B cell (primary cell): ENCODE measurements around the gene PCK2. TPM values are rescaled to one million over a fixed set of nuclear protein-coding genes. Genes with fewer than 3 reads are reported as not detected.

Experiments used
- ATAC-seq: fragments of 200-7000 bp; cut with Tn5 transposase; one replicate; pipeline ENCODE4 v1.10.0; 2021; ENCODE audit warnings: low read depth, mild to moderate bottlenecking, moderate number of reproducible peaks, moderate library complexity
- CTCF ChIA-PET: fragments of 350-600 bp; sonication (Branson Sonifier 250); formaldehyde crosslinking; loops from one replicate; lab custom pipeline; 2021; ENCODE audit warnings: antibody characterized with exemption, inconsistent platforms; lab: Charles Lee
- POLR2A ChIA-PET: fragments of 350-600 bp; sonication (Branson Sonifier 250); formaldehyde crosslinking; loops from one replicate; lab custom pipeline; 2021; ENCODE audit warnings: antibody characterized with exemption; lab: Charles Lee
- DNase-seq: peaks from one replicate; pipeline ENCODE4 v3.0.0; 2013
- H2AFZ ChIP-seq: 2 replicates; pipeline ENCODE4 v1.6.1; 2012; ENCODE audit warnings: mild to moderate bottlenecking, low read depth, low read length; ENCODE audit not compliant: insufficient read depth, poor library complexity, severe bottlenecking
- H3K27ac ChIP-seq, 2 donors: 1 replicate in 1 of 2; 2 replicates in 1 of 2; pipeline ENCODE4 v1.5.1; 2012 to 2013; ENCODE audit warnings: low read length in 2 of 2, mild to moderate bottlenecking in 2 of 2, moderate library complexity in 1 of 2
- H3K27me3 ChIP-seq, 4 experiments: fragments of 200-600 bp in 1 of 4; sonication (generic) in 1 of 4; replicated peaks in 1 of 4; 1 replicate in 2 of 4; 2 replicates in 2 of 4; pipeline versions ENCODE4 v1.6.1 to v1.7.0; 2013 to 2016; ENCODE audit warnings: low read length in 3 of 4, mild to moderate bottlenecking in 2 of 4, mixed read lengths in 1 of 4, moderate library complexity in 1 of 4; ENCODE audit not compliant: insufficient read depth in 4 of 4, control insufficient read depth in 3 of 4; ENCODE audit errors: control extremely low read depth in 1 of 4
- H3K36me3 ChIP-seq, 2 experiments: replicated peaks in 1 of 2; 1 replicate in 1 of 2; 2 replicates in 1 of 2; pipeline versions ENCODE4 v1.6.1 to v1.7.1; 2013; ENCODE audit warnings: low read length in 1 of 2; ENCODE audit not compliant: insufficient read depth in 2 of 2, control insufficient read depth in 1 of 2; ENCODE audit errors: control extremely low read depth in 1 of 2, extremely low read depth in 1 of 2
- H3K4me1 ChIP-seq, 2 donors: fragments of 200-600 bp in 1 of 2; sonication (generic) in 1 of 2; 1 replicate in 1 of 2; 2 replicates in 1 of 2; pipeline versions ENCODE4 v1.5.1 to v1.6.1; 2013 to 2017; ENCODE audit warnings: low read length in 2 of 2; ENCODE audit not compliant: control insufficient read depth in 2 of 2, insufficient read depth in 2 of 2
- H3K4me2 ChIP-seq: replicated peaks from 2 replicates; pipeline ENCODE3; 2012; ENCODE audit warnings: mild to moderate bottlenecking, low read depth, low read length; ENCODE audit not compliant: poor library complexity, severe bottlenecking
- H3K4me3 ChIP-seq, 5 experiments: fragments of 200-600 bp in 1 of 5; sonication (generic) in 1 of 5; 1 replicate in 3 of 5; 2 replicates in 2 of 5; pipeline versions ENCODE4 v1.5.1 to v1.7.0; 2011 to 2016; ENCODE audit warnings: low read length in 4 of 5, mild to moderate bottlenecking in 4 of 5, low read depth in 2 of 5, control low read depth in 1 of 5, moderate library complexity in 1 of 5; ENCODE audit not compliant: insufficient read depth in 1 of 5; ENCODE audit errors: control extremely low read depth in 1 of 5, extremely low read depth in 1 of 5
- H3K79me2 ChIP-seq: fragments of 200-600 bp; sonication (generic); one replicate; pipeline ENCODE4 v1.6.0; 2016; ENCODE audit warnings: low read length; ENCODE audit not compliant: control insufficient read depth, insufficient read depth
- H3K9ac ChIP-seq: fragments of 200-600 bp; sonication (generic); 2 replicates; pipeline ENCODE4 v1.6.1; 2017; ENCODE audit warnings: mild to moderate bottlenecking, low read length, moderate library complexity
- H3K9me3 ChIP-seq, 3 donors: one replicate each; pipeline versions ENCODE4 v1.6.1 to v1.7.1; 2013; ENCODE audit warnings: low read length in 2 of 3; ENCODE audit not compliant: control insufficient read depth in 2 of 3, insufficient read depth in 1 of 3; ENCODE audit errors: control extremely low read depth in 1 of 3
- H4K20me1 ChIP-seq: 2 replicates; pipeline ENCODE4 v1.6.0; 2012; ENCODE audit warnings: mild to moderate bottlenecking, low read length; ENCODE audit not compliant: insufficient read depth, control insufficient read depth, poor library complexity, severe bottlenecking
- H3K27ac Mint-ChIP-seq: one replicate; pipeline ENCODE4 v1.8.0; 2021; ENCODE audit warnings: mixed read lengths
- H3K27me3 Mint-ChIP-seq: one replicate; pipeline ENCODE4 v1.8.0; 2021; ENCODE audit warnings: mixed read lengths
- H3K4me1 Mint-ChIP-seq: one replicate; pipeline ENCODE4 v1.8.0; 2021; ENCODE audit warnings: mixed read lengths
- H3K4me3 Mint-ChIP-seq: one replicate; pipeline ENCODE4 v1.8.0; 2021; ENCODE audit warnings: mixed read lengths
- H3K9me3 Mint-ChIP-seq: one replicate; pipeline ENCODE4 v1.8.0; 2022; ENCODE audit warnings: mixed read lengths; ENCODE audit not compliant: insufficient read depth
- CTCF ChIP-seq: fragments of 200-600 bp; IDR thresholded peaks from one replicate; pipeline ENCODE4 v1.8.0; 2022; ENCODE audit warnings: antibody characterized with exemption, mild to moderate bottlenecking
- EZH2 ChIP-seq: IDR thresholded peaks from 2 replicates; pipeline ENCODE4 v1.6.1; 2012; ENCODE audit warnings: borderline replicate concordance, low read depth, mild to moderate bottlenecking, moderate library complexity, low read length; ENCODE audit not compliant: insufficient read depth, poor library complexity, severe bottlenecking
- WGBS: methylation state at CpG from one replicate; pipeline ENCODE4 v1.1.5; 2013; ENCODE audit warnings: missing lambda C conversion rate; ENCODE audit not compliant: insufficient coverage; 5-methylcytosine and 5-hydroxymethylcytosine counted together
- intact Hi-C: fragments of 100-400 bp; cut with micrococcal nuclease; formaldehyde crosslinking; loops from one replicate; pipeline ENCODE4 v1.10.0; 2022
- polyA plus RNA-seq: library from polyadenylated mRNA; depleted of rRNA; stranded (reverse); fragments of >200 nt; gene quantifications from 2 replicates; pipeline ENCODE4 v1.2.3, GENCODE V29; 2012
- total RNA-seq, 2 donors: library from RNA; stranded (reverse); fragments of 120-200 nt in 1 of 2; gene quantifications; 1 replicate in 1 of 2; 2 replicates in 1 of 2; pipeline versions ENCODE4 v1.2.3 to v1.2.4, GENCODE V29; 2013 to 2022

PCK2 gene
- total and polyA plus RNA-seq, 2 donors (not counting 1 experiment from before 2014, with no cell fraction given) = 40.4 to 58.4 TPM

GRCh38 chr14:24051176-24051788, 42.8 kb upstream of the PCK2 start:
- WGBS = 32% methylated on average over 11 of the region's 20 CpGs
- TF ChIP-seq EZH2 (no peak), CTCF (no peak)
- peaks cover 7% of the 10 kb centered on the region for H3K27me3 Mint-ChIP-seq
- POLR2A ChIA-PET = interaction anchor here (0.8 to 1.6 kb wide), 3 partner anchors 28 to 32 kb away, joined by 3 to 9 read pairs (median 3); no protein-coding TSS in a partner anchor
- DNase-seq (no peak), ATAC-seq (peak; percentile 9)
- H3K4me1 Mint-ChIP-seq = peaks cover 41% of the 10 kb centered on the region
- Histone ChIP-seq H4K20me1 (no peaks in the 10 kb centered on the region), H3K27ac (peak overlapping the region; percentile 34 to 57), H3K27me3 (peaks cover 0 to 31% (median 8%) of the 10 kb centered on the region in 4 experiments), H2AFZ (peak overlapping the region; percentile 98), H3K9ac (peak overlapping the region; percentile 78), H3K79me2 (no peaks in the 10 kb centered on the region), H3K4me3 (peak overlapping the region; percentile 8 to 81 (median 63)), H3K36me3 (no peaks in the 10 kb centered on the region), H3K4me2 (peak overlapping the region; percentile 98), H3K4me1 (peaks cover 19 to 29% of the 10 kb centered on the region in 2 donors), H3K9me3 (peaks cover 0 to 3% (median 0%) of the 10 kb centered on the region in 3 donors)
- peak overlapping the region; percentile 65 for H3K27ac Mint-ChIP-seq
- H3K4me3 Mint-ChIP-seq = peak overlapping the region; percentile 83
- H3K9me3 Mint-ChIP-seq = no peaks in the 10 kb centered on the region
- intact Hi-C loops = loop anchor here (5.0 kb wide), 1 partner anchor 464 kb away; no protein-coding TSS in a partner anchor
- CTCF ChIA-PET = interaction anchor here (1.2 to 14.5 kb wide), 4 partner anchors 39 to 63 kb away, joined by 5 to 220 read pairs (median 8); partner anchors contain the start of genes DCAF11 and NRL
